Skeletal muscle satellite cell (primary cell): Measurements from ENCODE around the gene SHF.
"Not testable (repeated sequence)": the region's sequence is repeated elsewhere in the genome, so short reads cannot be mapped to it uniquely, and the experiment has no call there.

Experiments
- H3K27me3 ChIP-seq: 2 replicates; pipeline ENCODE4 v1.7.0; 2013; ENCODE audit warnings: low read length; ENCODE audit not compliant: control insufficient read depth, insufficient read depth
- H3K36me3 ChIP-seq: 2 replicates; pipeline ENCODE4 v1.7.0; 2013; ENCODE audit warnings: mild to moderate bottlenecking, control low read depth, low read length; ENCODE audit not compliant: insufficient read depth
- H3K4me1 ChIP-seq: 2 replicates; pipeline ENCODE4 v1.7.0; 2013; ENCODE audit warnings: low read length; ENCODE audit not compliant: control insufficient read depth, insufficient read depth
- H3K4me2 ChIP-seq: 2 replicates; pipeline ENCODE4 v1.7.0; 2013; ENCODE audit warnings: mild to moderate bottlenecking, low read length
- H3K4me3 ChIP-seq: 2 replicates; pipeline ENCODE4 v1.7.0; 2013; ENCODE audit warnings: low read length
- H3K9ac ChIP-seq: 2 replicates; pipeline ENCODE4 v1.7.0; 2013; ENCODE audit warnings: mild to moderate bottlenecking, low read depth, low read length, moderate library complexity
- H3K9me3 ChIP-seq: replicated peaks from 2 replicates; pipeline ENCODE4 v1.7.0; 2013; ENCODE audit warnings: mild to moderate bottlenecking, control low read depth, low read length

SHF gene

GRCh38 chr15:45137703-45138102, 50.1 kb downstream of the SHF start:
- no peak overlapping the region for H3K4me2 ChIP-seq
- no peaks in the 10 kb centered on the region for H3K4me1 ChIP-seq
- no peaks in the 10 kb centered on the region for H3K36me3 ChIP-seq
- H3K9ac ChIP-seq, result no peak overlapping the region
- no peak overlapping the region for H3K4me3 ChIP-seq
- no peaks in the 10 kb centered on the region for H3K9me3 ChIP-seq
- peaks cover 54% of the 10 kb centered on the region for H3K27me3 ChIP-seq

GRCh38 chr15:45136378-45136764, 51.4 kb downstream of the SHF start:
- Histone ChIP-seq H3K36me3 (no peaks in the 10 kb centered on the region), H3K4me3 (no peak overlapping the region), H3K9ac (no peak overlapping the region), H3K9me3 (no peaks in the 10 kb centered on the region), H3K4me1 (no peaks in the 10 kb centered on the region), H3K27me3 (peaks cover 67% of the 10 kb centered on the region), H3K4me2 (no peak overlapping the region)

GRCh38 chr15:45135705-45136377, 51.9 kb downstream of the SHF start:
- H3K9ac ChIP-seq, H3K4me1 ChIP-seq, H3K36me3 ChIP-seq, H3K4me3 ChIP-seq, H3K9me3 ChIP-seq, H3K4me2 ChIP-seq: not testable (repeated sequence)
- H3K27me3 ChIP-seq, result peaks cover 72% of the 10 kb centered on the region

GRCh38 chr15:45134682-45135604, 52.8 kb downstream of the SHF start:
- Histone ChIP-seq H3K4me1 (no peaks in the 10 kb centered on the region), H3K4me2 (no peak overlapping the region), H3K36me3 (no peaks in the 10 kb centered on the region), H3K9me3 (no peaks in the 10 kb centered on the region), H3K9ac (no peak overlapping the region), H3K27me3 (peaks cover 81% of the 10 kb centered on the region), H3K4me3 (no peak overlapping the region)

GRCh38 chr15:45134046-45134445, 53.7 kb downstream of the SHF start:
- Histone ChIP-seq H3K9ac (no peak overlapping the region), H3K9me3 (no peaks in the 10 kb centered on the region), H3K4me2 (no peak overlapping the region), H3K4me1 (no peaks in the 10 kb centered on the region), H3K36me3 (no peaks in the 10 kb centered on the region), H3K27me3 (peaks cover 87% of the 10 kb centered on the region), H3K4me3 (no peak overlapping the region)

- Histone ChIP-seq H3K9ac (no peak overlapping the region), H3K27me3 (peaks cover 89% of the 10 kb centered on the region), H3K4me1 (no peaks in the 10 kb centered on the region), H3K9me3 (no peaks in the 10 kb centered on the region), H3K4me3 (no peak overlapping the region), H3K36me3 (no peaks in the 10 kb centered on the region), H3K4me2 (no peak overlapping the region)
Observed at GRCh38 chr15:45133561-45133920, 54.2 kb downstream of the SHF start.

- Histone ChIP-seq H3K4me2 (no peak overlapping the region), H3K9me3 (no peaks in the 10 kb centered on the region), H3K4me3 (no peak overlapping the region), H3K36me3 (no peaks in the 10 kb centered on the region), H3K27me3 (peaks cover 89% of the 10 kb centered on the region), H3K9ac (no peak overlapping the region), H3K4me1 (no peaks in the 10 kb centered on the region)
Observed at GRCh38 chr15:45132844-45133560, 54.8 kb downstream of the SHF start.

GRCh38 chr15:45131510-45131909, 56.3 kb downstream of the SHF start:
- H3K4me3 ChIP-seq, result no peak overlapping the region
- no peak overlapping the region for H3K4me2 ChIP-seq
- no peaks in the 10 kb centered on the region for H3K4me1 ChIP-seq
- H3K9me3 ChIP-seq, result no peaks in the 10 kb centered on the region
- no peak overlapping the region for H3K9ac ChIP-seq
- H3K36me3 ChIP-seq, result no peaks in the 10 kb centered on the region
- H3K27me3 ChIP-seq, result peaks cover 91% of the 10 kb centered on the region

- H3K36me3 ChIP-seq, result no peaks in the 10 kb centered on the region
- no peak overlapping the region for H3K9ac ChIP-seq
- peaks cover 93% of the 10 kb centered on the region for H3K27me3 ChIP-seq
- no peak overlapping the region for H3K4me2 ChIP-seq
- H3K4me1 ChIP-seq, result no peaks in the 10 kb centered on the region
- H3K4me3 ChIP-seq, result no peak overlapping the region
- no peaks in the 10 kb centered on the region for H3K9me3 ChIP-seq
Observed at GRCh38 chr15:45130291-45131000, 57.3 kb downstream of the SHF start.

GRCh38 chr15:45129651-45130129, 58.1 kb downstream of the SHF start, which contains the start of the genes DUOX1 and DUOXA1:
Gene DUOX1 (plus strand): TSS chr15:45129994. CDS start chr15:45131967, 1,973 bp downstream.
Gene DUOXA1 (minus strand): TSS chr15:45129879. CDS start chr15:45123014, 6,865 bp downstream.
- no peaks in the 10 kb centered on the region for H3K4me1 ChIP-seq
- no peak within 1 kb of the TSS for H3K9ac ChIP-seq
- no peaks in the 10 kb centered on the region for H3K9me3 ChIP-seq
- H3K27me3 ChIP-seq, result peaks cover 93% of the 10 kb centered on the region
- H3K4me3 ChIP-seq, result no peak within 1 kb of the TSS
- H3K4me2 ChIP-seq, result peak within 1 kb of the TSS; percentile 17
- no peaks in the 10 kb centered on the region for H3K36me3 ChIP-seq
